A673 (cell line): Measurements from ENCODE around the gene FBXW4. TPM values are rescaled to one million over a fixed set of nuclear protein-coding genes. Genes with fewer than 3 reads are reported as not detected.
A peak's percentile ranks its signal among the peaks of the same experiment; 100 is the strongest.

Experiments used
- BruUV-seq: library from RNA; stranded (reverse); fragments of 400-500 nt; replicated peaks from 2 replicates; lab custom pipeline; 2021; lab: Mats Ljungman, UMichigan
- CTCF ChIA-PET: fragments of 300-600 bp; sonication (Branson Sonifier 250); formaldehyde crosslinking; loops from one replicate; lab custom pipeline; 2022; ENCODE audit warnings: antibody characterized with exemption; lab: Charles Lee
- POLR2A ChIA-PET: fragments of 300-600 bp; sonication (Branson Sonifier 250); formaldehyde crosslinking; loops from one replicate; lab custom pipeline; 2022; ENCODE audit warnings: antibody characterized with exemption; ENCODE audit not compliant: low non-redundant PET; lab: Charles Lee
- DNase-seq: peaks from one replicate; pipeline ENCODE4 v3.0.0-alpha.2; 2015; ENCODE audit warnings: low spot score
- H3K27ac ChIP-seq: fragments of 200-600 bp; sonication (generic); 2 replicates; pipeline ENCODE4 v1.5.1; 2016; ENCODE audit warnings: mixed run types, low read depth, mild to moderate bottlenecking, mixed read lengths, antibody characterized with exemption, low read length; ENCODE audit not compliant: poor library complexity, severe bottlenecking
- H3K27me3 ChIP-seq: fragments of 200-600 bp; sonication (generic); replicated peaks from 2 replicates; pipeline ENCODE4 v1.6.1; 2017; ENCODE audit warnings: mixed run types, low read depth, mild to moderate bottlenecking, mixed read lengths, antibody characterized with exemption, low read length; ENCODE audit not compliant: insufficient read depth, poor library complexity
- H3K36me3 ChIP-seq: fragments of 200-600 bp; sonication (generic); 2 replicates; pipeline ENCODE4 v1.6.1; 2016; ENCODE audit warnings: mixed run types, mild to moderate bottlenecking, mixed read lengths, antibody characterized with exemption, low read length; ENCODE audit not compliant: insufficient read depth, poor library complexity, severe bottlenecking
- H3K4me1 ChIP-seq: fragments of 200-600 bp; sonication (generic); 2 replicates; pipeline ENCODE4 v1.6.1; 2017; ENCODE audit warnings: mixed run types, mild to moderate bottlenecking, mixed read lengths, antibody characterized with exemption, low read length; ENCODE audit not compliant: insufficient read depth, poor library complexity, severe bottlenecking
- H3K4me3 ChIP-seq: fragments of 200-600 bp; sonication (generic); 2 replicates; pipeline ENCODE4 v1.5.1; 2016; ENCODE audit warnings: low read depth, mixed run types, mild to moderate bottlenecking, mixed read lengths, low read length; ENCODE audit not compliant: poor library complexity, severe bottlenecking
- H3K9me3 ChIP-seq: fragments of 200-600 bp; sonication (generic); 2 replicates; pipeline ENCODE4 v1.6.1; 2016; ENCODE audit warnings: mixed run types, low read depth, mild to moderate bottlenecking, mixed read lengths, antibody characterized with exemption, low read length; ENCODE audit not compliant: poor library complexity, severe bottlenecking
- EZH2 ChIP-seq: fragments of 200-600 bp; sonication (generic); IDR thresholded peaks from 2 replicates; pipeline ENCODE4 v1.6.1; 2017; ENCODE audit warnings: borderline replicate concordance, low read depth, mild to moderate bottlenecking, mixed read lengths, antibody characterized with exemption, low read length; ENCODE audit not compliant: poor library complexity, severe bottlenecking
- intact Hi-C: fragments of 100-400 bp; cut with micrococcal nuclease; formaldehyde crosslinking; loops from one replicate; pipeline ENCODE4 v1.10.0; 2022; ENCODE audit not compliant: unreplicated experiment
- total RNA-seq: library from RNA; stranded (reverse); gene quantifications from 2 replicates; pipeline ENCODE4 v1.2.3, GENCODE V29; 2021
- TF ChIP-seq, protein P1 (sequence below): fragments of 300-800, 200-600 bp; sonication (generic); conservative IDR thresholded peaks from 2 replicates; pipeline ENCODE4 v1.5.1; 2017; ENCODE audit warnings: low read depth, mild to moderate bottlenecking, antibody characterized with exemption, low read length, moderate library complexity, mixed read lengths

The FBXW4 gene
- total RNA-seq, 1 experiment from 2014 or later, result 19.5 TPM

GRCh38 chr10:101617102-101617823 is 77.7 kb downstream of the FBXW4 start:
- Histone ChIP-seq H3K27me3 (no peaks in the 10 kb centered on the region), H3K36me3 (no peaks in the 10 kb centered on the region), H3K9me3 (no peaks in the 10 kb centered on the region), H3K4me1 (no peaks in the 10 kb centered on the region), H3K27ac (no peak overlapping the region), H3K4me3 (no peak overlapping the region)
- intact Hi-C loops, result no loop called here
- peak; percentile 28 for DNase-seq
- no TSS peak for BruUV-seq
- ChIA-PET CTCF (interaction anchor here (1.5 kb wide), 1 partner anchor 15 kb away, joined by 4 read pairs; no protein-coding TSS in a partner anchor), POLR2A (no interaction called here)
- TF ChIP-seq EZH2, result no peak
- TF ChIP-seq, protein P1, sequence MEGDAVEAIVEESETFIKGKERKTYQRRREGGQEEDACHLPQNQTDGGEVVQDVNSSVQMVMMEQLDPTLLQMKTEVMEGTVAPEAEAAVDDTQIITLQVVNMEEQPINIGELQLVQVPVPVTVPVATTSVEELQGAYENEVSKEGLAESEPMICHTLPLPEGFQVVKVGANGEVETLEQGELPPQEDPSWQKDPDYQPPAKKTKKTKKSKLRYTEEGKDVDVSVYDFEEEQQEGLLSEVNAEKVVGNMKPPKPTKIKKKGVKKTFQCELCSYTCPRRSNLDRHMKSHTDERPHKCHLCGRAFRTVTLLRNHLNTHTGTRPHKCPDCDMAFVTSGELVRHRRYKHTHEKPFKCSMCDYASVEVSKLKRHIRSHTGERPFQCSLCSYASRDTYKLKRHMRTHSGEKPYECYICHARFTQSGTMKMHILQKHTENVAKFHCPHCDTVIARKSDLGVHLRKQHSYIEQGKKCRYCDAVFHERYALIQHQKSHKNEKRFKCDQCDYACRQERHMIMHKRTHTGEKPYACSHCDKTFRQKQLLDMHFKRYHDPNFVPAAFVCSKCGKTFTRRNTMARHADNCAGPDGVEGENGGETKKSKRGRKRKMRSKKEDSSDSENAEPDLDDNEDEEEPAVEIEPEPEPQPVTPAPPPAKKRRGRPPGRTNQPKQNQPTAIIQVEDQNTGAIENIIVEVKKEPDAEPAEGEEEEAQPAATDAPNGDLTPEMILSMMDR, result 0 out of 2 replicates have a peak, but pooled peaks have one; percentile 11

DNA sequence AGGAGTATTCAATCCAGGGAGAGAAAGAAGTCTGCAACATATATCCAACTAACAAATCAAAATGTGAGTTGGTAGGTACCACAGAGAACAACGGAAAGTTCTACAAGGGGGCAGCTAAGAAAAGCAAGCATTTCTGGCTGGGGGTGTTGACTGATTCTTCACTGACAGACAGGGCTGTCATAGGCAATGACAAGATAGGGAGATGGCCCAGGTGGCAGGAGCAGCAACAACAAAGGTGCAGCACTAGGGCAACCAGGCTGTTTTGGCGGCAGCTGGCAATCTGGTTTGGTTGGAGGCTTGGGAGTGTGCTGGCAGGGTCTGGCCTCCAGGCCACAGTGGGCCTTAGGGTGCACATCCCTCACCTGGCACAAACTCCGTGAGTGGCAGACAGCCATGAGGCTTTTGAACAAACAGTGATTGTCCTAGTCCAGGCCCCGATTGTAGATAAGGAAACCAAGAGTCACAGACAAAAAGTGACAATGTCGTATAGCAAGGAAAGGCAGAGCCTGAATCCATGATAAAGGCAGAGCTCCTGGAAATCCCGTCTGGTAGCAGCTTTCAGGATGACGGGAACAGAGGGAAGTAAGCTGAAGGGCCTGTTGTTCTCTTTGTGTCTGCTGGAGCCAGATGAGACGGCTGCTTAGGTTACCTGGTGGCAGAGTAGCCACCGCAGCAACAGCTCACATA is 78.4 kb downstream of the FBXW4 start:
- POLR2A ChIA-PET, result no interaction called here
- H3K36me3 ChIP-seq, result peaks cover 2% of the 10 kb centered on the region
- no TSS peak for BruUV-seq
- H3K4me1 ChIP-seq, result no peaks in the 10 kb centered on the region
- H3K27ac ChIP-seq, result no peak overlapping the region
- intact Hi-C loops, result no loop called here
- no peaks in the 10 kb centered on the region for H3K27me3 ChIP-seq
- CTCF ChIA-PET, result interaction anchor here (1.5 kb wide), 1 partner anchor 14 kb away, joined by 4 read pairs; no protein-coding TSS in a partner anchor
- DNase-seq, result no peak
- no peak overlapping the region for H3K4me3 ChIP-seq
- H3K9me3 ChIP-seq, result no peaks in the 10 kb centered on the region
- no peak for TF ChIP-seq EZH2
- TF ChIP-seq, protein P1, result no peak

GRCh38 chr10:101615525-101616116 is 79.3 kb downstream of the FBXW4 start:
- no peaks in the 10 kb centered on the region for H3K27me3 ChIP-seq
- POLR2A ChIA-PET, result no interaction called here
- no peak for DNase-seq
- TF ChIP-seq, protein P1, result no peak
- no peak for TF ChIP-seq EZH2
- no TSS peak for BruUV-seq
- no peak overlapping the region for H3K4me3 ChIP-seq
- intact Hi-C loops, result no loop called here
- H3K36me3 ChIP-seq, result peaks cover 7% of the 10 kb centered on the region
- H3K9me3 ChIP-seq, result no peaks in the 10 kb centered on the region
- H3K27ac ChIP-seq, result no peak overlapping the region
- H3K4me1 ChIP-seq, result no peaks in the 10 kb centered on the region
- CTCF ChIA-PET, result no interaction called here
